GM12891 (cell line): ENCODE data around the gene GDAP1L1.

Experiments
- DNase-seq: peaks from one replicate; pipeline ENCODE4 v3.0.0; 2011; ENCODE audit warnings: low spot score; ENCODE audit not compliant: insufficient read length
- FAIRE-seq: peaks from 2 replicates; lab custom pipeline; 2011; peaks lifted over from hg19 to GRCh38; lab: Jason Lieb, UNC
- PAX5 ChIP-seq: IDR thresholded peaks from 2 replicates; pipeline ENCODE4 v1.6.1; 2011; ENCODE audit warnings: low read length, moderate library complexity, mild to moderate bottlenecking; ENCODE audit not compliant: insufficient read depth, severe bottlenecking
- POLR2A ChIP-seq: IDR thresholded peaks from 2 replicates; pipeline ENCODE4 v1.6.1; 2011; ENCODE audit warnings: low read depth, low read length, control low read depth
- POLR2AphosphoS5 ChIP-seq: IDR thresholded peaks from 2 replicates; pipeline ENCODE4 v1.6.1; 2011; ENCODE audit warnings: low read depth, low read length, control low read depth
- POU2F2 ChIP-seq: IDR thresholded peaks from 2 replicates; pipeline ENCODE4 v1.6.1; 2011; ENCODE audit warnings: low read depth, mild to moderate bottlenecking, control low read depth, low read length, moderate library complexity
- SPI1 ChIP-seq: IDR thresholded peaks from 2 replicates; pipeline ENCODE4 v1.6.1; 2011; ENCODE audit warnings: low read depth, low read length, control low read depth
- TAF1 ChIP-seq: IDR thresholded peaks from 2 replicates; pipeline ENCODE4 v1.6.1; 2011; ENCODE audit warnings: low read depth, low read length, control low read depth

GDAP1L1 gene

DNA sequence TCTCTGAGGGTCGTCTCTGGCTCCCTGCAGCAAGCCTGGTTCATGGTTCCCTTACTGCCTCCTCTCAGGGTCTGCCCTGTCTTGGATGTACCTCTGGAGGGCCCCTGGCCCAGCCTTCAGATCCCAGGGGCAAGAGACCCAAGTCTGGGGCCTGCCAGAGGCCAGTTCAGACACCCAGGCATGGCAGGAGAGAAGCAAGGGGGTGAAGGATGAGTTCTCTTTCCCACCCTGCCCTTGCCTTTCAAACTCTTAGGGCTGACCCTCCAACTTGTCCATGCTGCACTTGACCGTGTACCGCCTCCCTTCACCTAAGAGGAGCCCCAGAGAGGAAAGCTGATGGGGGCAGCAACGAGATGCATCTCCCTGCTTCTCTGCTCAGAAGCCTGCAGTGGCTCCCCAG is 4.2 kb downstream of the GDAP1L1 start:
- no peak for DNase-seq
- TF ChIP-seq POLR2AphosphoS5 (no peak), TAF1 (no peak), SPI1 (no peak), POLR2A (no peak), PAX5 (no peak), POU2F2 (no peak)
- no peak for FAIRE-seq

DNA sequence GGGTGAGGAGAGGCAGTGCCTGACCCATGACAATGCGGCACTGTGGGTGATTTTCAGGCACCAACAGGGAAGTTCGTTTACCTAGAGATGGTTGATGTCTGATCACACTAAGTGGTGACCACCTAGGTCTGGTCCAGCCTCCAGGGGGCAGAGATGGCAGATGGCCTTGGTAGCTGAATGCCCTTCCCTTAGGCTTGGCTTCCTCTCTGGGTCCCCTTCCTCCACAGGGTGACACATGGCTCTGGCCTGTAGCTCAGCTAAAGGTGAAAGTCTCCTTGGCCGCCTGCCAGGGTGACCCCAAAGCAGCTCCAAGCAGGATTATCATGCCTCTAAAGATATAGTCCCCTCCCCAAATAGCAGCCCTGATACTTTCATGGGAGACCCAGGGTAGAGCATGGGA is 6.4 kb downstream of the GDAP1L1 start:
- no peak for FAIRE-seq
- no peak for DNase-seq
- TF ChIP-seq PAX5: no peak
- TF ChIP-seq SPI1: no peak

- no peak for FAIRE-seq
- no peak for TF ChIP-seq POLR2AphosphoS5
- TF ChIP-seq POLR2A: no peak
- no peak for TF ChIP-seq POU2F2
- no peak for TF ChIP-seq SPI1
- no peak for TF ChIP-seq PAX5
- no peak for TF ChIP-seq TAF1
- no peak for DNase-seq
Observed at GRCh38 chr20:44254073-44254472, 7.0 kb downstream of the GDAP1L1 start.

DNA sequence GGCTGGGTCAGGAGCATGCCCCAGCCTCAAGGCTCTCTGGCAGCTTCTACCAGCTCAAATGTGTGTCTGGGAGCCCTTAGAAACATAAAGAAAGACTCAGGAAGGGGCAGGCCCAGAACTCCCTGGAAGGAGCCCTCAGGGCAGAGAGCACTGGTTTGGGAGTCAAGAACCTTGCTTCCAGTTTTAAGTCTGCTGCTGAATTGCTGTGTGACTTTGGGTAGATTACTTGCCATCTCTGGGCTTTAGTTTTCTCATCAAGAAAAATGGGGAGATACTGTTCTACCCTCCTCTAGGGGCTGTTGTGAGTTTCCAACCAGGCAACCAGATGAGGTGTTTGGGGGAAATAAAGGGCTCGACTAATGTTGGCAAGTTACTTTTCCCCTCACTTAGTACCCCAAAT is 8.8 kb downstream of the GDAP1L1 start:
- DNase-seq (no peak), FAIRE-seq (no peak)
- TF ChIP-seq PAX5: no peak
- TF ChIP-seq TAF1: no peak
- no peak for TF ChIP-seq POLR2AphosphoS5
- no peak for TF ChIP-seq SPI1
- no peak for TF ChIP-seq POLR2A
- no peak for TF ChIP-seq POU2F2

- FAIRE-seq (no peak), DNase-seq (no peak)
- no peak for TF ChIP-seq POLR2AphosphoS5
- no peak for TF ChIP-seq PAX5
- TF ChIP-seq TAF1: no peak
- no peak for TF ChIP-seq POLR2A
- TF ChIP-seq POU2F2: no peak
- TF ChIP-seq SPI1: no peak
Observed at GRCh38 chr20:44256961-44257360, 9.9 kb downstream of the GDAP1L1 start.

DNA sequence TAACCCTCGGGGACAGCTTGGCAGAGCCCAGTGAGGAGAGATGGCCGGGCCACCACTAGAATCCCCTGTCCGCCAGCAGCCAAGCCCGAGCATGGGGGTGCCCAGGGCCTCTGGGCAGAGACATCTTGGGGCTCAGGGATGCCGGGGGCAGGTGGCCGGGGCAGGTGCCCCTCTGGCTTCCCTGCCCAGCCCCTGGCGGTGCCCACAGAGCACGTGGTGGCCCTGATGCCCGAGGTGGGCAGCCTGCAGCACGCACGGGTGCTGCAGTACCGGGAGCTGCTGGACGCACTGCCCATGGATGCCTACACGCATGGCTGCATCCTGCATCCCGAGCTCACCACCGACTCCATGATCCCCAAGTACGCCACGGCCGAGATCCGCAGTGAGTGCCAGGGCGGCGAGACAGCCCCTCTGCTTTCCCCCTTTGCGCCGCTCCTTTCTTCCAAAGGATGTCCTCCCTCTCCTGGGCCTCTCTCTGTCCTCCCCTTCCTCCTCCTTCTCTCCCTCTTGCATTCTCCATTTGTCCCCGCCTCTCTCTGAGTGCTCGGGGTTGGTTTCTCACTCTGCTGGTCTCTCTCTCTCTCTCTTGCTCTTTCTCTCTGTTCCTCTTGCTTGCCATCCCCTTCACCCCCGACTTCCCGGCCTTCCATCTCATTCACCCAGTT is 11.2 kb downstream of the GDAP1L1 start:
- FAIRE-seq (no peak), DNase-seq (no peak)
- TF ChIP-seq TAF1 (no peak), POLR2AphosphoS5 (no peak), SPI1 (no peak), POU2F2 (no peak), PAX5 (no peak), POLR2A (no peak)

DNA sequence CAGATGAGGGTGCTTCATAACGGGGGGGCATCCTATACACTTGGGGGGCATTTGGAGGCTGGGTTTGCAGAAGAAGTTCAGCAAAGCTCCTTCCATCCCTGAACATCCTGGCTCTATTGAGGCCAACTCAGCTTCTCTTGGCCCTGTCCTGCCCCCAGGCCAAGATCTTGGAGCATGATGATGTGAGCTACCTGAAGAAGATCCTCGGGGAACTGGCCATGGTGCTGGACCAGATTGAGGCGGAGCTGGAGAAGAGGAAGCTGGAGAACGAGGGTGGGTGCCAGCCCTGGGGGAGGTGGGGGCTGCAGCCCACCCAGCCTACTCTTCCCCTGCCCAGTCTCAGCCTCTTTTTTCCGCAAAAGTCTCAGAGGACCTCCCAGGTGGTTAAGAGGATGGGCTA is 17.2 kb downstream of the GDAP1L1 start:
- DNase-seq: no peak

DNA sequence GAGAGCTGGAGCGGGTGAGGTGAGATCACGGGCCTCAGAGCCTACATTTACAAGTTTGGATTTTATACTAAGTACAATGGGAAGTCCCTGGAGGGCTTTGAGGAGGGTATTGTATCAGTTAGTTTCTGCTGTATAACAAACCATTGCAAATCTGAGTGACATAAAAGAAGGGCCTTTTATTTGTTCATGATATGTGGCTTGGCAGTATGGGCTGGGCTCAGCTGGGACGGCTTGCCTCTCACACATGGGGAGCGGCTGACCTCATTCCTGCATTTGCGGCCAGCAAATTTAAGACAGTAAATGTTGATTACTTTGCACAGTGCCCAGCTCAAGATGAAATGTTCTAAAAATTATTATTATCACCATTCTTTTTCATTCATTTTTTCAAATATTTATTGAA is 21.7 kb downstream of the GDAP1L1 start:
- FAIRE-seq (no peak), DNase-seq (no peak)
- TF ChIP-seq PAX5: no peak
- TF ChIP-seq TAF1: no peak
- TF ChIP-seq POU2F2: no peak

More for the DNA sequence above, 17.2 kb downstream of the GDAP1L1 start:
- TF ChIP-seq POLR2AphosphoS5 (no peak), TAF1 (no peak), SPI1 (no peak), POU2F2 (no peak), PAX5 (no peak), POLR2A (no peak)
- FAIRE-seq: no peak

DNA sequence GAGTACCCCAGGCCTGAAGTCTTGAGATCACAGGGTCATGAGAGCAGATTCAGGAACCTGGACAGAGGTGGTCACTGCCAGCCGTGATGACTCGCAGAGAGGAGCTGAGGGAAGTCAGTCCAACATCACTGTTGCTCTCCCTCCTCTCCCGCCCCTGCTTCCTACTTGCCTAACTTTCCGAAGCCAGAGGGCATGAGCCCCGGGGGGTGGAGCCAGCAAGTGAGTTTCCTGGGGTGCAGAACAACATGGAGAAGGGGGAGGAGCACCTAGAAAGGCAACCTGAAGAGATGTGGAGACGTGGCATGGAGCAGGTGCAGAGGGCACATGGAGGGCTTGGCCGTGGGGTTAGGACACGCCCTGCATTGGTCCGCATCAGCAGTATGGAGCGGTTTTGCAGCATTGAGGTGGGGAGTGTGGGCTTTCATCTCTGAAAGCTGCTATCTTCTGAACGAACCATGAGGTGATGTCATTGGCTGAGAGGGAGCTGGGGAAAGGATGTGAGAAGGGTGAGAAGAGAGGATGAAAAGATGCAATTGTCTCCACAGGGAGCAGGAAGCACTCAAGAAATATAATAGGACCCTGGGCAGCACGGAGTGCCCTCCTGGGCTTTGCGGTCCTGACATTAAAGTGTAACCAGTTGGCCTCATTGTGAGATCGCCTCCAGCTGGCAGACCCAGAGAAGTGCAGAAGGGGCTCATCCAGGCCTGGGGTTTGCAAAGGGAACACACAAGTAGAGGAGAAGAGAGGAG is 25.0 kb downstream of the GDAP1L1 start:
- FAIRE-seq (no peak), DNase-seq (no peak)
- no peak for TF ChIP-seq TAF1
- no peak for TF ChIP-seq POLR2A
- TF ChIP-seq SPI1: no peak
- no peak for TF ChIP-seq POU2F2
- TF ChIP-seq PAX5: no peak
- no peak for TF ChIP-seq POLR2AphosphoS5
